ENCODE measurements around the gene FTSJ1. TPM values are rescaled to one million over a fixed set of nuclear protein-coding genes. Genes with fewer than 3 reads are reported as not detected.

Gene FTSJ1
- total RNA-seq, 4 donors from 2014 or later, result 46.1 to 81.3 (median 51.0) TPM

DNA sequence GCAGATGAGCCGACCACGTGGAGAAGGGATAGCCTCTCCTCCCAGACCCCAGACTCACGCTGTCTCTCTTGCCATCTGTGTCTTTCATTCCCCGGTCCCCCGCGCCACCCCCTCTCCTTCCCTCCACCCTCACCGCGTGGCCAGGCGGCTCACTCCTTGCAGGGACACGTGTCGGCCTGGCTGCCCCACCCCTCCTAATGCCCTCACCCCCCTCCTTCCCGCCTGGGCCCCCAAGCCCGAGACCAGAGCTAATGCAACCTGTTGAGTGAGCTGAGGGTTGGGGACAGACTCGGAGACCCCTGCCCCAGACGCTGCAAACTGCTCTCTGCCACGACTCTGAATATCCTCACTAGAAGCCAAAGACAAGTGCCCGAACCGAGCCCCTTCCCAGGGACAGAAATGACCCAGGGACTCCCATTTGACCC, 7.7 kb upstream of the FTSJ1 start:
- WGBS, 2 donors, result 4 to 32% methylated on average over 12 to 18 of the region's 18 CpGs
- no peaks in the 10 kb centered on the region for H3K27me3 ChIP-seq
- H3K4me3 ChIP-seq, result peak overlapping the region; percentile 13 to 41 (median 30)
- peaks cover 0 to 16% (median 0%) of the 10 kb centered on the region in 4 donors for H3K4me1 ChIP-seq
- H3K9me3 ChIP-seq, result no peaks in the 10 kb centered on the region
- no peaks in the 10 kb centered on the region for H3K36me3 ChIP-seq
- no peak for DNase-seq (ENCODE audit: low spot score in 2 of 2)
- TF ChIP-seq POLR2A (IDR thresholded peaks at IDR 0.05) (no peak), EP300 (IDR thresholded peaks at IDR 0.05) (no peak)
- TF ChIP-seq, protein P1, sequence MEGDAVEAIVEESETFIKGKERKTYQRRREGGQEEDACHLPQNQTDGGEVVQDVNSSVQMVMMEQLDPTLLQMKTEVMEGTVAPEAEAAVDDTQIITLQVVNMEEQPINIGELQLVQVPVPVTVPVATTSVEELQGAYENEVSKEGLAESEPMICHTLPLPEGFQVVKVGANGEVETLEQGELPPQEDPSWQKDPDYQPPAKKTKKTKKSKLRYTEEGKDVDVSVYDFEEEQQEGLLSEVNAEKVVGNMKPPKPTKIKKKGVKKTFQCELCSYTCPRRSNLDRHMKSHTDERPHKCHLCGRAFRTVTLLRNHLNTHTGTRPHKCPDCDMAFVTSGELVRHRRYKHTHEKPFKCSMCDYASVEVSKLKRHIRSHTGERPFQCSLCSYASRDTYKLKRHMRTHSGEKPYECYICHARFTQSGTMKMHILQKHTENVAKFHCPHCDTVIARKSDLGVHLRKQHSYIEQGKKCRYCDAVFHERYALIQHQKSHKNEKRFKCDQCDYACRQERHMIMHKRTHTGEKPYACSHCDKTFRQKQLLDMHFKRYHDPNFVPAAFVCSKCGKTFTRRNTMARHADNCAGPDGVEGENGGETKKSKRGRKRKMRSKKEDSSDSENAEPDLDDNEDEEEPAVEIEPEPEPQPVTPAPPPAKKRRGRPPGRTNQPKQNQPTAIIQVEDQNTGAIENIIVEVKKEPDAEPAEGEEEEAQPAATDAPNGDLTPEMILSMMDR (IDR thresholded peaks at IDR 0.05), result no peak
- H3K27ac ChIP-seq, result no peak overlapping the region

DNA sequence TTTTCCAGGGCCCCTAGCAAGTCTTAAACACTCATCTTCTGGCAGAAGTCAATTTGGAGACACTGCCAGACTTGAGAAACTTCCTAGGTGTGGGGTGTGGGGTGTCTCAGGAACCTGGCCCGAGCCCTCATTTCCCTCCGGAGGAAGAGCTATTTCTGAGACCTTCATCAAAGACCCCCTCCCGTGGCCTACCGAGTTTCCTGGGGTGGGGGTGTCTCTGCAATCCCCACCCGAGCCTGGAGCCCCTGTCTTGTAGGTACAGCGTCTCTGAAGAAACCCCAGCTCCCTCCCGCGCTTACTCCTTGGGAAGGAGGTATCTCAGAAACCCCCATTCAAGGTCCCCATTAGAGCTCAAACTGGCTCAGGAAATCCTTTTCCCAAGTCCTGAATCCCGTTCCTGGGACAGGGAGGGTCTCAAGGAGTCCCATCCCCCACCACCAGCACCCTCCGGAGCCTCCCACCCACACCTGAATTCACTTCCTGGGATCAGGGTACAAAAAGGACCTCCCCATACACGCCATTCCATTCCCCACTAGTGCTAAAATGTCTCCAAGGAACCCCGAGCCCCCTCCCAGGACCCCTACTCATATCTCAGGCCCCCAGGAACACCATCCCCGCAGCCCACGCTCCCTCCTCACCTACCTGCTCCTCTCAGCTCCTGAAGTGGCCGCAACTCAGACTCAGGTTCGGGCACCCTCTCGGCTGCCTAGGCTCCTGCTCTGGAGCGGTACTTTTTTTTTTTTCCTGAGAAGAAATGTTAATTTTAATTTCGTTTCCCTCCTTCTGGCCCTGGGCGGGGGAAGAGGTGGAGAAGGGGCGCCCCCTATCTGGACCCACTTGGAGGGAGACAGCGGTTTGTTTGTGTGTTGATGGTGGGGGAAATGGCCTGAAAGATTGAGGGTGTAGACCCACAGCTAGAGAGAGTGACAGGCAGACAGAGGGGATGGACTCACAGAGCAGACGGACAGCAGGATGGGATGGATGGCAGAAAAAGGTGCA, 7.0 kb upstream of the FTSJ1 start:
- H3K4me1 ChIP-seq, result peaks cover 0 to 16% (median 0%) of the 10 kb centered on the region in 4 donors
- H3K4me3 ChIP-seq, result peak overlapping the region; percentile 13 to 41 (median 30)
- H3K9me3 ChIP-seq, result no peaks in the 10 kb centered on the region
- TF ChIP-seq EP300 (IDR thresholded peaks at IDR 0.05), result no peak
- TF ChIP-seq, protein P1 (IDR thresholded peaks at IDR 0.05), result peak in 1 of 5 experiments; percentile 5
- H3K27me3 ChIP-seq, result no peaks in the 10 kb centered on the region
- 17 to 52% methylated on average over 22 to 23 of the region's 23 CpGs for WGBS, 2 donors
- DNase-seq (ENCODE audit: low spot score in 2 of 2), result no peak
- no peak overlapping the region for H3K27ac ChIP-seq
- H3K36me3 ChIP-seq, result no peaks in the 10 kb centered on the region

DNA sequence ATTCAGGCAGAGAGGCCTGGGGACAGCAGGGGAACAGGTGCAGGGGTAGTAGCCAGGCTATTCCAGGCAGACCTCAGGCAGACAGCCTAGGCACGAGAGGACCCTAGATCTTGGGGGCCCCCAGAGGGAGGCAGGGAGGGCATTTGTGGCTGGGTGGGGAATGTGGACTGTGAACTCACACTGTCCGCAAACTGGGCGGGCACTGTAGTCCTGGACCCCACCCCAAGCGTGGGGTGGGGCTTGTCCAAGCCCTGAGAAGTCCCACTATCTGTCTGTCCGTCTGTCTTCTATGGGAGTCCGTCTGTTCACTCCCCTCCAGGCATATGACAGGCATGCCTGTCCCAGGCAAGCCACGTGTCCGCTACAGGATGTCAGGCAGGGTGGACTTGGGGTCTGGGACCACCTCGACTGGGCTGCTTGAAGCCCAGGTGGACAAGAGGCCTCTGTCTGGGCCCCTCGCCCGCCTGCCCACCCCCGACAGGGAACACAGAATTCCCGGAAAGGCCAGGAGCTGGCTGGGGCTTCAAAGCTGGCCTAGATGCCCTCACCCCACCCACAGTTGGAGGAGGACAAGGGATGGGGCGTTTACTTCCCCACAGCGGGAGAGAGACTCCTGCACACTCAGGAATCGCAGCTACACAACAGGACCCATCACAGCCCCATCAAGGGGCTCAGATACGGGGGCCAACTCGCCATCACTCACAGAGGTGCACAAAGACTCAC, 5.7 kb upstream of the FTSJ1 start, which contains the start of gene SLC38A5:
TSS of gene SLC38A5 (minus strand) at position 151 of the 723 bp plus-strand sequence. CDS start 2,336 bp downstream, outside the sequence.
- Histone ChIP-seq H3K4me1 (peaks cover 0 to 26% (median 0%) of the 10 kb centered on the region in 4 donors), H3K27me3 (no peaks in the 10 kb centered on the region), H3K9me3 (no peaks in the 10 kb centered on the region), H3K4me3 (peak within 1 kb of the TSS; percentile 13 to 41 (median 30)), H3K36me3 (no peaks in the 10 kb centered on the region), H3K27ac (no peak within 1 kb of the TSS)
- 79 to 87% methylated on average over 10 to 18 of the region's 18 CpGs for WGBS, 2 donors
- no peak for TF ChIP-seq POLR2A (IDR thresholded peaks at IDR 0.05)
- TF ChIP-seq EP300 (IDR thresholded peaks at IDR 0.05), result no peak
- TF ChIP-seq, protein P1 (IDR thresholded peaks at IDR 0.05), result no peak
- DNase-seq (ENCODE audit: low spot score in 2 of 2), result no peak

DNA sequence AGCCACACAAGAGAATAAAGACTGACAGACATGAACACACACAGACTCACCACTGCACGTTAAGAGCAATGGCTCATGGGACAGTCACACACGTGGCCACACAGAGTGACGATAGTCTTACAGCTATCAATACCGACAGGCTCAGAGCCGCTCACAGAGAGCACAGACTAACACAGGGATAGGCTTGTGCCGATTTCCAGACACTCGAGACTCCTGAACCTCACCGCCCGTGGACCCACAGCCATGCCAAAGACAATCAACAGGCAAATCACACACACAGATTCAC, 5.2 kb upstream of the FTSJ1 start:
- Histone ChIP-seq H3K36me3 (no peaks in the 10 kb centered on the region), H3K9me3 (no peaks in the 10 kb centered on the region), H3K4me3 (no peak overlapping the region), H3K27ac (no peak overlapping the region), H3K27me3 (no peaks in the 10 kb centered on the region), H3K4me1 (peaks cover 0 to 29% (median 0%) of the 10 kb centered on the region in 4 donors)
- no peak for DNase-seq (ENCODE audit: low spot score in 2 of 2)
- WGBS, 2 donors, result 83 to 90% methylated on average over 2 to 9 of the region's 9 CpGs
- TF ChIP-seq EP300 (IDR thresholded peaks at IDR 0.05) (no peak), POLR2A (IDR thresholded peaks at IDR 0.05) (no peak)
- TF ChIP-seq, protein P1 (IDR thresholded peaks at IDR 0.05), result no peak
